ENCODE data around the gene STYX.
"Not testable (repeated sequence)": the region's sequence is repeated elsewhere in the genome, so short reads cannot be mapped to it uniquely, and the experiment has no call there.

The STYX gene

GRCh38 chr14:52727509-52727908, 2.5 kb upstream of the STYX start:
- DNase-seq: not testable (repeated sequence)

DNA sequence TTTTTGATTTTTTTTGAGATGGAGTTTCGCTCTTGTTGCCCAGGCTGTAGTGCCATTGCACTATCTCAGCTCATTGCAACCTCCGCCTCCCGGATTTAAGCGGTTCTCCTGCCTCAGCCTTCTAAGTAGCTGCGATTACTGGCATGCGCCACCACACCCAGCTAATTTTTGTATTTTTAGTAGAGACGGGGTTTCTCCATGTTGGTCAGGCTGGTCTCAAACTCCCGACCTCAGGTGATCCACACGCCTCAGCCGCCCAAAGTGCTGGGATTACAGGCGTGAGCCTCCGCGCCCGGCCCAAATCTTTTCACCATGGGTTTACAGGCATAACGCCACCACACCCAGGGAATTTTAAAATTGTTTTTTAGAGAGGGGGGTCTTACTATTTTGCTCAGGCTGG, 931 bp upstream of the STYX start:
- not testable (repeated sequence) for DNase-seq

GRCh38 chr14:52729585-52729924, 411 bp upstream of the STYX start:
- DNase-seq: no peak

DNA sequence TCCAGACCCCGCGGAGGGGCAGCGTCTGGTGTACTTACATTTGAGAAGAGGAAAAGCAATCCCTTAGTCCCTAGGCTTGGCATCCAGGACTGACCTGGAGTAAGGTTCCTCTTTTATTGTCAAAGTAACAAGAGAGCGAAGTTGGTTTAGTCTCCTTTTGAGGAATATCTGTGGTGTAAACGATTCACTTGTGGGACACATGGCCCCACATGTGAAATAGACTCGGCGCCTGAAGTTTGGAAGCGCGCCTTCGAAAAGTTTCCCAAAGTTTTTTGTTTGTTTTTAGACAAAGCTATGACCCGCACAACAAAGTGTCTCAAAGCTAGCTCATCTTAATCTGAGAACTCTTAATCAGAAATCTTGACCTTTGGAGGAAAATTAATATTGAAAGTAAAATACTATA, 744 bp downstream of the STYX start:
- no peak for DNase-seq

DNA sequence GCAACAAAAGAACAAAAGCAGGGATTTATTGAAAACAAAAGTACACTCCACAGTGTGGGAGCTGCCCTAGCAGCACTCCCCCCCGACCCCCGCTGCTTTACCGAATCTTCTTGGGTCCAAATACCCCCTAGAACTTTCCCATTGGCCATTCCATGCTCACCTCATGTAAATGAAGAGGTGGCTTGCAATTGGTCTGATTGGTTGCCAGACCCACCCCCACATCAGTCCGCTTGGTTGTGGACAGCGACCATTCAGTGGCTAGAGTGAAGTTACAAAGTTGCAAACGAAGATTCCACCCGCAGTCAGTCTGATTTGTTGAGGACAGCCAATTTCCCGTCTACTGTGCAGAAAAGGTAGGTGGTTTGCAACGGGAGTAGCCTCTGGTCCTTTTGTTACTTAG, 3.9 kb downstream of the STYX start:
- DNase-seq: no peak

DNA sequence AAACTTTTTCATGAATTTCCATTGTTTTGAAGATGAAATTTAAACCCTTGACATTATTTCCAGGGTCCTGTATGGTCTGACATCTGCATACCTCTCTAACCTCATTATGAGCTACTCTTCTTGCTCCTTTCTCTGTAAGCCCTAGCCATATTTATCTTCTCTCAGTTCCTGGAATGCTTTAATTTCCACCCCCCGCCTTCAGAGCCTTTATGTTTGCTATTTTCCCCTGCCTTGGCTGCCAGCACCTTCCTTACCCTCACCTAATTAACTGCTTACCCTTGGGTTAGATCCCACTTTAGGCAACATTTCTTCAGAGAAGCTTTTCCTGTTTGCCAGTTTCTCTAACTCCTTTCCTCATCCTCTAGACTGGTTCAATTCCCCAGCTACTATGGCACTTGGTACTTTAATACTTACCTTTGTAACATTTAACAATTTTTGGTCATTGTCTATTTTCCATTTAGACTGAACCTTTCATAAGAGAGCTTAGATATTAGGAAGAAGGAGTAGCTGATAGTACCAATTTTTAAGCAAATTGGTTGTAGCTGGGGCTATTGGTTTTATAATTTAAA, 6.0 kb downstream of the STYX start:
- DNase-seq: no peak

DNA sequence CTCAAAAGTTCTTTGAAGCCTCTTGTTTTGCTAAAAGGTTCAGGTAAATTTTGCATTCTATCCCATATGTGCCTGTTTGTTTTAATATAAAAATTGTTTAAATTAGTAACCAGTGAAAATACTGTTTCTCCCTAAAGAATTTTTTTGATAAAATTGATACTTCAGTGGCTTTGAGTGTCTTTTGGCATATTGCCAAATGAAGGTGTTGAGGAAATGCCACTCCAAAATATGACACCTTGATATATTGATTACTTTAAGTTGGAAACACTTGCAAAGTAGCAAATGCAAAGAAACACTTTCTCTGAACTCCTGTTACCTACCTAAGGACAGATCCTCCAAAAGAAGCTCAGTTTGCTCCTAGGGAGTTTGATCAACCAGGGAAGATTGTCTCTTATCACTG, 8.4 kb downstream of the STYX start:
- no peak for DNase-seq

DNA sequence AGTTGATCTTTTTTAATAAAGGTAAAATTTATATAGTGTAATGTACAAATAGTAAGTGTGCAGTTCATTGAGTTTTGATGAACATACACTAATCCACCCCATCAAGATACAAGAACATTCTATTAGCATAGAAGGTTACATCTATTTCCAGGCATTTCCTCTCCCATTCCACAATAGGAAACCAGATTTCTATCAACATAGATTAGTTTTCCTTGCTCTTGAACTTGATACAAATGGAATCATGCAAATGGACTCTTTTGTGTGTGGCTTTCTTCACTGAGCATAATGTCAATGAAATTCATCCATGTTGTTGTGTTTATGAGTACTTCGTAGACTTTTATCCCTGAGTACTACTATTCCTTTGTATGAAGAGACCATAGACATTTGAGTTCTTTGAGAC, 10.8 kb downstream of the STYX start:
- DNase-seq: no peak

GRCh38 chr14:52741865-52742264, 11.9 kb downstream of the STYX start:
- no peak for DNase-seq

DNA sequence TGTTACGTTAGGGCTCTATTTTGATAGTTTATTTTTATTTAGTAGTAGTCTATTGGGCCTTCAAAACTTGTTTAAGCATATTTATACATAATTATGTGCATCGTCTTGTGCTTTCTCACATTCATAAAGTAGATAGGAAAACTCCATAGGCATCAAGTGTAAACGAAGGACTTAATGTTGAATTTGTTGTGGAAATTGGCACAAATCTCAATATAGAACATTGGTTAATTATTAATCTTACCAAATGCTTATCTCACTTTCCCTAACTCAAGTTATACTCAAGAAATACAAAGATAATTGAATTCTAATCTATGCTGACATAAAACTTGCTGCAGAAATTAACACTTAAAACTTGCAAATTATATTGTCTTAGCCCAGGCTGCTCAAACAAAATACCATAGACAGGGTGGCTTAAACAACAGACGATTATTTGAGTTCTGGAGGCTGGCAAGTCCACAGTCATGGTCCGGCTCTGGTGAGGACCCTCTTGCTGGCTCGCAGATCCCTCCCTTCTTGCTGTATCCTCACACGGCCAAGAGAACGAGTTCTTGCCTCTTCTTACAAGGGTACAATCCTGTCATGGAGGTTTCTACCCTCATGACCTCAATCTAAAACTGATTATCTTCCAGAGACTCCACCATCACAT, 18.8 kb downstream of the STYX start:
- DNase-seq: no peak

DNA sequence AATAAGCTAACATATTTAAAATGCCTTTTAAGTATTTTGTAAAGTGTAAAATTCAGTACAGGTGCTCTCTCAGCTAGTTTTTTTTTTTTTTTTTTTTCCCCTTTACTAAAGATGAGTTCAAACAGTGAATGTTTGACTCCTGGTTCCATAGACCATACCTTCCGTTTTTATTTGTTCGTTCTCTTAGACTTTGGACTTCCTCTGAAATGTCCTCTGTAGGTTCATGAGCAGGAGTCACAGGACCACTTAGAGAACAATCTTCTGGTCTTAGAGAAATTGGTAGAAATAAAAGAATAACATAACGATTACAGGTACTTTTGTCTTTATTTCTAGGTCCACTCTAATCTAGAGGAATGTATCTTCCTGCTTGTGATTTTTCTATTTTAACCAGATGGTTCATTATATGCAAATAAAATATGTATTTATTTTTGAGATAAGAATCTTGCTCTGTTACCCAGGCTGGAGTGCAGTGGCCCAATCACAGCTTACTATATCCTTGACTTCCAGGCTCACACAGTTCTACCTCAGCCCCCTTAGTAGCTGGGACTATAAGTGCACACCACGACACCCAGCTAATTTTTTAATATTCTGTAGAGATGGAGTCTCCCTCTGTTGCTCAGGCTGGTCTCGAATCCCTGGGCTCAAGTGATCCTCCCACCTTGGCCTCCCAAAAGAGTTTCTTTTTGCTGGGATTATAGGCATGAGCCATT, 25.8 kb downstream of the STYX start:
- no peak for DNase-seq

DNA sequence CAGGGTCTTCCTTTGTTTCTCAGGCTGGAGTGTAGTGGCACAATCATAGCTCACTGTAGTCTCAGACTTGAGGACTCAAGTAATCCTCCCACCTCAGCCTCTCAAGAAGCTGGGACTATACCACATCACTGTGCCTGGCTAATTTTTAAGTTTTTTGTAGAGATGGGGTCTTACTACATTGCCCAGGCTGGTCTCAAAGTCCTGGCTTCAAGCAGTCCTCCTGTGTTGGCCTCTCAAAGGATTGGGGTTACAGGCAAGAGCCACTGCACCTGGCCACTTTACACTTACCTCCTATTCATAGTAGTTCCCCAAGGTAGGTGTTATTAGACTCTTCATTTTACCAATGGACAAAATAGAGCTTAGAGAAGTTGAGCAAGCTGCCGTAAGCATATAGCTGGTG, 29.2 kb downstream of the STYX start:
- DNase-seq: no peak

DNA sequence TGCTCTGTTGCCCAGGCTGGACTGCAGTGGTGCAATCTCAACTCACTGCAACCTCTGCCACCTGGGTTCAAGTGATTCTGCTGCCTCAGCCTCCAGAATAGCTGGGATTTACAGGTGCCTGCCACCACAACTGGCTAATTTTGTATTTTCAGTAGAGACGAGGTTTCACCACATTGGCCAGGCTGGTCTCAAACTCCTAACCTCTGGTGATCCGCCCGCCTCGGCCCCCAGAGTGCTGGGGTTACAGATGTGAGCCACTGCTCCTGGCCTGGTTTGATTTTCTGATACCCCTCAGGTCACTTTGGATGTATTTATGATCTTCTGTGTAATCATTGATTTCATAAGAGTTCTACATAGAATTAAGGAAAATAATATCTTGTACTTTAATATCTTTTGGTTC, 33.0 kb downstream of the STYX start:
- not testable (repeated sequence) for DNase-seq

DNA sequence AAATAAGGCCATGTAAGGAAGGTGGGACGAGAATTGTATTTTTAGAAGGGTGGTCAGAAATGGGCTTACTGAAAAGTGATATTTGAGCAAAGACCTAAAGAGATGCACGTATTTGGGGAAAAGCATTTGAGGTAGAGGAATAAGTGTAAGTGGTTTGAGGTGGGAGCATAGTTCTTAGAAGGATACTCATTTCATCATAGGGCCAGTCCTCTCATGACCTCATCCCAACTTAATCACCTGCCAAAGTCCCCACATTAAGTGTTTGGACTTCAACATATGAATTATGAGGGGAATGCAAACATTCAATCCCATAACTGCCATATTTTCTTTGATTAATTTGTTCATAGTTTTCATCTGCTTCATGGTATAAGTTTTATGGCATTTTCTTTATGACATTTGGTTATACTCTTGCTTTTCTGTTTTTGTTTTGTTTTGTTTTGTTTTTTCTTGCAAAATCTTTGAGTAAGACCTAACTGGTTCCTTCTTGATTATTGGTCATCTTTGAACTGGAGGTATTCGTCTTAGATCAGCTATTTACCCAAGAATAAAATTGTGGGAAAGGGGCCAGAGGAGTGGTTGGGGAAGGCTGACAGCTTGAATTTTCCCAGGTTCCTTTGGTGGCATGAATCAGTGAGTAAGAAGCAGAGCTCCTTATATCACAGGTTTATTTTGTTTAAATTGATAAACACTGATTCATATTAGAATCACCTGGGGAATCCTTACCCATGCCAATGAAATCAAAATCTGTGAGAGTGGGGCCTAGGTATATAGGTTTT, 37.3 kb downstream of the STYX start:
- no peak for DNase-seq

DNA sequence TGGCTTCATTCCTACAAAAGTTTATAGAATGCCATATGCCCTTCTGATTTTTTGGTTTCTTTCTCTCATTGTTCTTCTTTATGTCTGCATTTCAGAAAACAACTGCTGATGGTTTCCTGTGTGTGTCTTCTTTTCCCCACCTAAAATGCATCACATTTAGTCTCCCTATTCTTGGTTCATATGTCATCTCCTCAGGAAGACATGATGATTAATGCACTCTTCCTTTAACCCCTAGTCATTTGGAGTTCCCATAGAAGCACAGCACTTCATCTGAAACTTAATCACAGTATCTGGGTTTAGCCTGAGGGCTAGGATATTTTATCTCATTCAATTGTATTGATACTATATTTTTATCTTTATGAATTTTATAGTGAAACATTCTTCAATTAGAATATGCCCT, 39.9 kb downstream of the STYX start:
- no peak for DNase-seq

DNA sequence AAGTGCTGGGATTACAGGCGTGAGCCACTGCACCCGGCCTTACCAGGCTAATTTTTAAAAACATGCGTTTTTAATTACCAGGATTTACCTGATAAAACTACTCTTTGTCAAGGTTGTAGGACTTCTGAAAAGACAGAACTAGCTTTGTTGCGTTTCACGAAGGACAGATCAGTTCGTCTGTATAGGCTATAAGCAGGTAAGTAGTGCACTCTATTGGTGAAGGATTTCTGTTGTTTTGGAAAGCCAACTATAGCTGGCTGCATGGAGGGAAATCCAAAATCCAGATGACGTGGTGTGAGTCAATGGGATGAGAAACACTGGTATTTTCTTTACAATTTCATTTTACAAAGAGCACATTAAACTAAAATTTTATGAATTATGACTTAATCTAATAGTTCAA, 46.9 kb downstream of the STYX start:
- no peak for DNase-seq

DNA sequence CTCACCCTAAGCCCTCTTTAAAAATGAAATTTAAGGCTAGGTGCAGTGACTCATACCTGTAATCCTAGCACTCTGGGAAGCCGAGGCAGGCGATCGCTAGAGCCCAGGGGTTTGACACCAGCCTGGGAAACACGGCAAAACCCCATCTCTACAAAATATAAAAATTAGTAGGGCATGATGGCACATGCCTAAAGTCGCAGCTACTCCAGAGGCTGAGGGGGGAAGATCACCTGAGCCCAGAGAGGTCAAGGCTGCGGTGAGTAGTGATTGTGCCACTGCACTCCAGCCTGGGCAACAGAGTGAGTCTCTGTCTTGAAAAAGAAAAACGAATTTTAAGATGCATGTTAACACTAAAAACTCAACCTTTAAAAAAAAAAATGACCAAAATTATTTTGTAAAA, 48.7 kb downstream of the STYX start:
- DNase-seq: no peak

GRCh38 chr14:52780893-52781292, 50.9 kb downstream of the STYX start:
- no peak for DNase-seq

GRCh38 chr14:52781629-52782028, 51.7 kb downstream of the STYX start:
- DNase-seq: no peak

DNA sequence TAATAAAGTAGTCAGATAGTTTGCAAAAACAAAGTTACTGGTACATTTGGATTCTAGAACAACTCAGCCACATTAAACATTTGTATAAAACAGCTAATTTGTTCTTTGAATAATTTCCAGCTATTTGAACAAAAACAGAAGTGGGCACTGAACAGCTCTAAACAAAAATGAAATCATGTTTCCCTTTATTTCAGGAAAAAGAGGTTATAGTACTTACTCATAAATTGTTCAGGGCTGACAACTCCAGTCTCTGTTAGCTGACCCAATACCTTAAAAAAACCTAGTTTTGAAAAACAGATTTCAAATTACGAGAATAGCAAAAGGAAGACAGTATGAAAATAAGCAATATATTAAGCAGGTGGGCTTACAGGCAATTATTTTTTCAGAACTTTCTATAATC, 53.2 kb downstream of the STYX start:
- no peak for DNase-seq

DNA sequence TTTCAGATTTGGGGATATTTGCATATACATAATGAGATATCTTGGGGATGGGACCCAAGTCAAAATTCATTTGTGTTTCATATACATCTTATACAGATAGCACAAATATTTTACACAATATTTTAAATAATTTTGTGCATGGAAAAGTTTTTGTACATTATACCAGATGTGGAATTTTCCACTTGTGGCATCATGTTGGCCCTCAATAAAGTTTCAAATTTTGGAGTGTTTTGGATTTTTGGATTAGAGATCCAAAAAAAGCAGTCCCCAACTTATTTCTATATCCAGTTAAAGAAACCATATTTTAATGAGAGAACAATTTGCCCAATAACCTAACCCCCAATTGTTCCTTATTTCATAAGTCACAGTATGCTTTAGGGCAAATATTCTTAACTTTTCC, 56.9 kb downstream of the STYX start:
- DNase-seq: no peak

DNA sequence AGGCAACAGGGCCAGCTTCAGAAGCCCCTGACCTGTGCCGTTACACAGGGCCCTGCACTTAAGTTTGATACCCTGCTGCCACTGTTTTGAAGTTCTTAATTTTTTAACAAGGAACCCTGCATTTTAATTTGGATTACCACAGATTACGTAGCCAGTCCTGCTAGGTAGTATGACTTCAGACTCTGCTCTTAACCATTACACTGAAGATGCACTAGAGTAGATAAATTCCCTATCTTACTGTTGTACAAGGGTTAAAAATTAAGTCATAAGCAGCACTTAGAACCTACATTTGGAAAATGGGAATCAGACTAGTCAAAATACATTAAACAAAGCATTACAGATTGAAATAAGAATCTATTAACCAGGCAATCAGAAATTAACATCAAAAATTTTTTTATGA, 59.2 kb downstream of the STYX start:
- DNase-seq: no peak

DNA sequence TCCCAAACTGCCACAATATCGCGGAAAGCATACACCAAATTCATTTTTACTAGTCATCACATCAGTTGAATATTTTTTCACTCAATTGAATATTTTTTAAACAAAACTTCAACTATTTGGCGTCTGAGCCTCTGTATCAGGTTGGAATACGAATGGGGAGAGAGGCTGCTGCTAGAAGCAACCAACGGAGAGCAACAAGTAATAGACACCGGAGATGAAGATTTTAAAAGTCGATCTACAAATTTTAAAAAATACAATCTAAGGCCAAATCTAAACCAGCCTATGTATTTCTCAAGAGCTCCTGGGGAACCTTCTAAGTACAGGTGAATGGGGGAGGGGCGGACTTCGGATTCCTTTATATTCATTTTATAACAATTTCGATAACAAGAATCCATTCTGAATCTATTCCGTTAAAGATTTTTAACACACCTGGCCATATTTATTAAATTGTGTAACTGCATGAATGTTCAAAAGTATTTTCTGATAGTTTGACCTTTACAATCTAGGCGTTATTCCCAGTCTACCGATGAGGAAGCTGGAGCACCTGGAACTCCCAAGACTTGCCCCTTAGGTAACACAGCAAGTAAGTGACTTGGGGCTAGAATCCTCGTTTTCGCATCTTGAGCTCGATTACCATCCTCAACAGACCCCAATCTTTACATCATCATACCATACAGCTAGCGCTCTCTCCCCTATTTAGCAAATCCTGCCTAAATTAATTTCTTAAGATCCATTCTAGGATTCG, 60.2 kb downstream of the STYX start:
- no peak for DNase-seq

Data from activated effector memory CD4-positive, alpha-beta T cell treated with Interleukin-2 at 50 U/mL for 16 hours (primary cell).